GM18526 (cell line): ENCODE results near the gene LYPD1.

Experiments
- POLR2A ChIP-seq: IDR thresholded peaks from 3 replicates; pipeline ENCODE4 v1.6.1; 2011; ENCODE audit not compliant: insufficient read length; ENCODE audit errors: extremely low read depth

The LYPD1 gene

DNA sequence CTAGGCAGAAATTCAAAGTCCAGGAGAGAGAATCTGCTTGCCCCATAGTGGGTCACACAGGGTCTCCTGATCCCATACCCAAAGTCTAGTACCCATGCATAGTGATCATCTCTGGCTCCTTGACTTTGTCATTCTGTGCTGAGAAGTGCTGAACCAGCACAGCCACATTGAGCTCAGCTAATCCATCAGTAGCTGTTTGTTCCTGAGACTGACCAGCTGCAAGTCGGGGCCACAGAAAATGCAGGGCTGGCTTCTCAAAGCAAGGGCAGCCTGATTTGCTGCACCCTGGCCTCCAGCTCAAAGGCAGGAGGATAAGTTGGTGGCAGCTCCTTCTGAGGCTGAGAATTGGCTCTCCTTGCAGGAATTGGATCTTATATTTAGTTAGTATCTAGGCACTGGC, 72.2 kb downstream of the LYPD1 start:
- TF ChIP-seq POLR2A, result no peak

GRCh38 chr2:132597166-132597565, 72.8 kb downstream of the LYPD1 start:
- TF ChIP-seq POLR2A, result no peak

DNA sequence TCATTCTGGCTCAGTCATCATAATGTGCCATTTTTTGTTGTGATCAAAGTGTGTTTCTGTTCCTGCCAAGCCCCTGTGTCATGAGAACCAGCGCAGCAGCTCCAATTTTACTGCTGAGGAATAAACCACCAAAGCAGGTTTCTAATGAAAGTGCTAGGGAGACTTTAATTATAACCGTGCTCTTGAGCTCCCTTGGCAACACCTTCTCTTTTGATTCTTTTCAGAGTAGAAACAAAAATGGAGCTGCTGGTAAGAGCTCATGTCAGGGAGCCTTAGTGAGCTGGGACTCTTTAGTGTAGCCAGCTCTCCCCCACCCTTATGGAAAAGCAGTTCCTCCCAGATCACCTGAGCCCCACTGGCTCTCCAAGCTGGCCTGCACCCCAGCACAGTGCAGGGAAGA, 74.3 kb downstream of the LYPD1 start:
- TF ChIP-seq POLR2A, result no peak

- no peak for TF ChIP-seq POLR2A
Observed at GRCh38 chr2:132595186-132595585, 74.8 kb downstream of the LYPD1 start.
